Panc1 (cell line): ENCODE measurements around the gene NLRP11. TPM values are rescaled to one million over a fixed set of nuclear protein-coding genes. Genes with fewer than 3 reads are reported as not detected.

ENCODE experiments used
- ATAC-seq: fragments of 200-7000 bp; cut with Tn5 transposase; 2 replicates; pipeline ENCODE4 v1.9.1; 2020; ENCODE audit warnings: mild to moderate bottlenecking, moderate library complexity
- Bru-seq: library from RNA; stranded (reverse); fragments of 400-500 nt; gene quantifications from one replicate; lab custom pipeline; 2021; lab: Mats Ljungman, UMichigan
- BruChase-seq, 2 experiments: library from RNA; stranded (reverse); fragments of 400-500 nt; gene quantifications; one replicate each; lab custom pipeline; 2021; lab: Mats Ljungman, UMichigan
- BruUV-seq: library from RNA; stranded (reverse); fragments of 400-500 nt; replicated peaks from 2 replicates; lab custom pipeline; 2021; lab: Mats Ljungman, UMichigan
- CTCF ChIA-PET: fragments of 300-600 bp; sonication (Branson Sonifier 250); formaldehyde crosslinking; loops from one replicate; lab custom pipeline; 2022; ENCODE audit warnings: antibody characterized with exemption; lab: Charles Lee
- POLR2A ChIA-PET: fragments of 300-600 bp; sonication (Branson Sonifier 250); formaldehyde crosslinking; loops from one replicate; lab custom pipeline; 2022; ENCODE audit warnings: antibody characterized with exemption; lab: Charles Lee
- DNase-seq: peaks from one replicate; pipeline ENCODE4 v3.0.0-alpha.2; 2010; ENCODE audit warnings: low read depth, low spot score
- H3K27ac ChIP-seq: 2 replicates; pipeline ENCODE4 v1.5.1; 2011; ENCODE audit warnings: mild to moderate bottlenecking, low read length, inconsistent platforms
- H3K27me3 ChIP-seq: fragments of 200-500 bp; sonication (Bioruptor generic); 2 replicates; pipeline ENCODE4 v1.6.0; 2014; ENCODE audit warnings: low read length, inconsistent platforms; ENCODE audit not compliant: control insufficient read depth, insufficient read depth
- H3K36me3 ChIP-seq: fragments of 200-500 bp; sonication (Bioruptor generic); 2 replicates; pipeline ENCODE4 v1.5.1; 2014; ENCODE audit warnings: inconsistent platforms, mild to moderate bottlenecking, low read length, moderate library complexity; ENCODE audit not compliant: control insufficient read depth, insufficient read depth
- H3K4me1 ChIP-seq: 2 replicates; pipeline ENCODE4 v1.5.1; 2011; ENCODE audit warnings: inconsistent platforms, mild to moderate bottlenecking, low read length, moderate library complexity; ENCODE audit not compliant: control insufficient read depth, insufficient read depth
- H3K4me3 ChIP-seq, 2 experiments: 2 replicates each; pipeline ENCODE4 v1.5.1; 2011 to 2012; ENCODE audit warnings: low read depth in 2 of 2, low read length in 2 of 2, mild to moderate bottlenecking in 2 of 2, inconsistent platforms in 1 of 2, moderate library complexity in 1 of 2
- H3K9me3 ChIP-seq: fragments of 200-500 bp; sonication (Bioruptor generic); 2 replicates; pipeline ENCODE4 v1.5.1; 2014; ENCODE audit warnings: low read depth, mild to moderate bottlenecking, inconsistent platforms, low read length, moderate library complexity; ENCODE audit not compliant: control insufficient read depth, insufficient read depth
- POLR2AphosphoS5 ChIP-seq: IDR thresholded peaks from 2 replicates; pipeline ENCODE4 v1.6.1; 2012; ENCODE audit warnings: mild to moderate bottlenecking, low read depth, low read length, moderate library complexity
- SIN3A ChIP-seq: IDR thresholded peaks from 2 replicates; pipeline ENCODE4 v1.6.1; 2012; ENCODE audit warnings: low read depth, mild to moderate bottlenecking, low read length, moderate library complexity, borderline replicate concordance; ENCODE audit not compliant: insufficient read depth
- TCF7L2 ChIP-seq: IDR thresholded peaks from 2 replicates; pipeline ENCODE4 v1.6.1; 2011; ENCODE audit warnings: mild to moderate bottlenecking, low read depth, low read length, inconsistent platforms
- in situ Hi-C: cut with HindIII; loops from 2 replicates; pipeline ENCODE4 v1.10.0; 2016; ENCODE audit warnings: low sequenced_read_pairs, low pct_unique_long_range_greater_than_20kb
- intact Hi-C: fragments of 100-400 bp; cut with micrococcal nuclease; formaldehyde crosslinking; loops from one replicate; pipeline ENCODE4 v1.10.0; 2022; ENCODE audit not compliant: unreplicated experiment
- long read RNA-seq: library from polyadenylated mRNA; unstranded; transcript quantifications from one replicate; pipeline ENCODE4 v2.0.0, GENCODE V29; 2021; ENCODE audit not compliant: unreplicated experiment
- polyA plus RNA-seq: library from polyadenylated mRNA; unstranded; fragments of >200 nt; gene quantifications from one replicate; pipeline ENCODE4 v1.2.1, GENCODE V29; 2012; ENCODE audit warnings: missing spikeins; ENCODE audit not compliant: insufficient read length
- total RNA-seq: library from RNA; stranded (reverse); gene quantifications from one replicate; pipeline ENCODE4 v1.2.1, GENCODE V29; 2021; ENCODE audit not compliant: unreplicated experiment
- TF ChIP-seq, protein P1 (sequence below), 2 experiments: IDR thresholded peaks; 2 replicates each; pipeline ENCODE4 v1.6.1; 2011 to 2012; ENCODE audit warnings: low read depth in 2 of 2, control low read depth in 1 of 2, low read length in 1 of 2, mild to moderate bottlenecking in 1 of 2, moderate library complexity in 1 of 2; ENCODE audit not compliant: insufficient read depth in 1 of 2
- TF ChIP-seq, protein P2 (sequence below): fragments of 450-650 bp; IDR thresholded peaks from 2 replicates; pipeline ENCODE4 v1.5.1; 2017; ENCODE audit warnings: mild to moderate bottlenecking

The NLRP11 gene
- 0.18 TPM for total RNA-seq
- polyA plus RNA-seq, result 0.07 TPM
- percentile 14 among the genes with signal in this experiment for Bru-seq, nascent RNA
- BruChase-seq, experiment 1, labeled RNA remaining after a 2-hour chase, result percentile 11 among the genes with signal in this experiment
- percentile 14 among the genes with signal in this experiment for BruChase-seq, experiment 2, labeled RNA remaining after a 6-hour chase
- long read RNA-seq, result 0 reads

GRCh38 chr19:55831846-55832245 is at the start of gene NLRP11:
Gene NLRP11, minus strand, starts transcription at chr19:55831999. Its CDS starts 13,825 bp downstream, at chr19:55818174.
- ATAC-seq (no peak), DNase-seq (no peak)
- Histone ChIP-seq H3K4me1 (no peaks in the 10 kb centered on the region), H3K36me3 (no peaks in the 10 kb centered on the region), H3K9me3 (no peaks in the 10 kb centered on the region), H3K27ac (no peak within 1 kb of the TSS), H3K4me3 (no peak within 1 kb of the TSS), H3K27me3 (peaks cover 17% of the 10 kb centered on the region)
- TF ChIP-seq, protein P1, sequence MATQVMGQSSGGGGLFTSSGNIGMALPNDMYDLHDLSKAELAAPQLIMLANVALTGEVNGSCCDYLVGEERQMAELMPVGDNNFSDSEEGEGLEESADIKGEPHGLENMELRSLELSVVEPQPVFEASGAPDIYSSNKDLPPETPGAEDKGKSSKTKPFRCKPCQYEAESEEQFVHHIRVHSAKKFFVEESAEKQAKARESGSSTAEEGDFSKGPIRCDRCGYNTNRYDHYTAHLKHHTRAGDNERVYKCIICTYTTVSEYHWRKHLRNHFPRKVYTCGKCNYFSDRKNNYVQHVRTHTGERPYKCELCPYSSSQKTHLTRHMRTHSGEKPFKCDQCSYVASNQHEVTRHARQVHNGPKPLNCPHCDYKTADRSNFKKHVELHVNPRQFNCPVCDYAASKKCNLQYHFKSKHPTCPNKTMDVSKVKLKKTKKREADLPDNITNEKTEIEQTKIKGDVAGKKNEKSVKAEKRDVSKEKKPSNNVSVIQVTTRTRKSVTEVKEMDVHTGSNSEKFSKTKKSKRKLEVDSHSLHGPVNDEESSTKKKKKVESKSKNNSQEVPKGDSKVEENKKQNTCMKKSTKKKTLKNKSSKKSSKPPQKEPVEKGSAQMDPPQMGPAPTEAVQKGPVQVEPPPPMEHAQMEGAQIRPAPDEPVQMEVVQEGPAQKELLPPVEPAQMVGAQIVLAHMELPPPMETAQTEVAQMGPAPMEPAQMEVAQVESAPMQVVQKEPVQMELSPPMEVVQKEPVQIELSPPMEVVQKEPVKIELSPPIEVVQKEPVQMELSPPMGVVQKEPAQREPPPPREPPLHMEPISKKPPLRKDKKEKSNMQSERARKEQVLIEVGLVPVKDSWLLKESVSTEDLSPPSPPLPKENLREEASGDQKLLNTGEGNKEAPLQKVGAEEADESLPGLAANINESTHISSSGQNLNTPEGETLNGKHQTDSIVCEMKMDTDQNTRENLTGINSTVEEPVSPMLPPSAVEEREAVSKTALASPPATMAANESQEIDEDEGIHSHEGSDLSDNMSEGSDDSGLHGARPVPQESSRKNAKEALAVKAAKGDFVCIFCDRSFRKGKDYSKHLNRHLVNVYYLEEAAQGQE (IDR thresholded peaks at IDR 0.05; ENCODE audit: insufficient read depth in 1 of 2, low read depth in 2 of 2, low read length in 1 of 2), result no peak
- no peak for TF ChIP-seq TCF7L2
- TF ChIP-seq, protein P2, sequence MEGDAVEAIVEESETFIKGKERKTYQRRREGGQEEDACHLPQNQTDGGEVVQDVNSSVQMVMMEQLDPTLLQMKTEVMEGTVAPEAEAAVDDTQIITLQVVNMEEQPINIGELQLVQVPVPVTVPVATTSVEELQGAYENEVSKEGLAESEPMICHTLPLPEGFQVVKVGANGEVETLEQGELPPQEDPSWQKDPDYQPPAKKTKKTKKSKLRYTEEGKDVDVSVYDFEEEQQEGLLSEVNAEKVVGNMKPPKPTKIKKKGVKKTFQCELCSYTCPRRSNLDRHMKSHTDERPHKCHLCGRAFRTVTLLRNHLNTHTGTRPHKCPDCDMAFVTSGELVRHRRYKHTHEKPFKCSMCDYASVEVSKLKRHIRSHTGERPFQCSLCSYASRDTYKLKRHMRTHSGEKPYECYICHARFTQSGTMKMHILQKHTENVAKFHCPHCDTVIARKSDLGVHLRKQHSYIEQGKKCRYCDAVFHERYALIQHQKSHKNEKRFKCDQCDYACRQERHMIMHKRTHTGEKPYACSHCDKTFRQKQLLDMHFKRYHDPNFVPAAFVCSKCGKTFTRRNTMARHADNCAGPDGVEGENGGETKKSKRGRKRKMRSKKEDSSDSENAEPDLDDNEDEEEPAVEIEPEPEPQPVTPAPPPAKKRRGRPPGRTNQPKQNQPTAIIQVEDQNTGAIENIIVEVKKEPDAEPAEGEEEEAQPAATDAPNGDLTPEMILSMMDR, result no peak
- no peak for TF ChIP-seq POLR2AphosphoS5
- TF ChIP-seq SIN3A, result no peak
- intact Hi-C loops (no loop called here), in situ Hi-C loops (no loop called here)
- CTCF ChIA-PET, result no interaction called here
- POLR2A ChIA-PET, result interaction anchor here (0.5 to 0.7 kb wide), 2 partner anchors 12 to 444 kb away, joined by 3 to 7 read pairs; no protein-coding TSS in a partner anchor
- BruUV-seq, result no TSS peak

DNA sequence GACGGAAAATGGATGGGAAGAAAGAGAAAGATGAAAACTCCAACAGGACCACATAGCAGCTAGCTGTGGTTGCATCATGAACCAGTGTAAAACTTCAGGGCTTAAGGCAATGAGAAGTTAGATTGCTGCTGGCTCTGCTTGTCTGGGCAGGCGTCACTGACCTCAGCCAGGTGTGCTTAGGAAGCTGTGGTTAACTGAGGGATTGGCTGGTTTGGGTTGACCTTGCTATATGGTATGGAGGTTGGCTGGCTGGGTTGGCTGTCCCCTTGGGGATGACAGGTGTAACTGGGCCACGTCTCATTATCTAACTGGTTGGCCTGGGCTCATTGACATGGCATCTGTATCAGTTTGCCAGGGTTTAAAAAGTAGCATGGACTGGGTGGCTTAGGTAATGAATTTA is 45.4 kb upstream of the NLRP11 start:
- Histone ChIP-seq H3K4me3 (no peak overlapping the region), H3K36me3 (no peaks in the 10 kb centered on the region), H3K27me3 (peaks cover 29% of the 10 kb centered on the region), H3K27ac (no peak overlapping the region), H3K4me1 (no peaks in the 10 kb centered on the region), H3K9me3 (no peaks in the 10 kb centered on the region)
- intact Hi-C loops, result loop anchor here (2.0 kb wide), 1 partner anchor 64 kb away; no protein-coding TSS in a partner anchor
- ChIA-PET POLR2A (no interaction called here), CTCF (no interaction called here)
- TF ChIP-seq, protein P2, result no peak
- TF ChIP-seq SIN3A (no peak), TCF7L2 (no peak), POLR2AphosphoS5 (no peak)
- TF ChIP-seq, protein P1 (IDR thresholded peaks at IDR 0.05; ENCODE audit: insufficient read depth in 1 of 2, low read depth in 2 of 2, low read length in 1 of 2), result no peak
- BruUV-seq, result no TSS peak
- in situ Hi-C loops, result no loop called here
- DNase-seq (no peak), ATAC-seq (no peak)
